Fibroblast of skin of abdomen (primary cell): Measurements from ENCODE around the gene ITGBL1.

Experiments used
- DNase-seq: peaks from one replicate; pipeline ENCODE4 v3.0.0-alpha.2; 2013

Gene ITGBL1

DNA sequence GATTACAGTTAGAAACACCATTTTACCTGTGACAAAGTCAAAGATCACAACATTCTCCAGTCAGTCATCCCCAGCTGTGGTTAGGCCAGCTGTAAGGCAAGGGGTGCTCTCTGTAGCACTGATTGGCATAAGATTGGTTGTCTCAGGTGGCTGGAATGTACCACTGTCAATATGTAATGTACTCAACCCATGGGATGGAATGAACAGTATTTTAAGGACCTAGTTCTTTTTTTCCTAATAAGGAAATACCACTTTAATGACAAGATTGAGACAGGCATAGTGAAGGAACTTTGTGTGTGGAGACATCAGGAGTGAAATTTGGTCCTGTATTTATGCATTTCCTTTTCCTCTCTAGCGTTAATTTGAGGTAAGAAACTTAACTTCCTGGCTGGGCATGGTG, 310.7 kb downstream of the ITGBL1 start:
- peak; percentile 25 for DNase-seq
